Neural progenitor cell (in vitro differentiated cells): ENCODE results near the gene GULP1. TPM values are rescaled to one million over a fixed set of nuclear protein-coding genes. Genes with fewer than 3 reads are reported as not detected.

Source experiments
- DNase-seq: peaks from one replicate; pipeline ENCODE4 v3.0.0-alpha.2; 2016; ENCODE audit warnings: low spot score
- H2AFZ ChIP-seq: fragments of 200-600 bp; sonication (generic); replicated peaks from 2 replicates; pipeline ENCODE4 v1.6.1; 2016; ENCODE audit warnings: antibody characterized with exemption
- H3F3A ChIP-seq: fragments of 200-600 bp; sonication (generic); 2 replicates; pipeline ENCODE4 v1.6.1; 2016; ENCODE audit warnings: antibody characterized with exemption, low read depth
- H3K27ac ChIP-seq: fragments of 200-600 bp; sonication (generic); 2 replicates; pipeline ENCODE4 v1.5.1; 2016; ENCODE audit warnings: mild to moderate bottlenecking
- H3K27me3 ChIP-seq: fragments of 200-600 bp; sonication (generic); 2 replicates; pipeline ENCODE4 v1.6.1; 2016; ENCODE audit warnings: mild to moderate bottlenecking, moderate library complexity
- H3K36me3 ChIP-seq: fragments of 200-600 bp; sonication (generic); 2 replicates; pipeline ENCODE4 v1.5.1; 2016
- H3K4me1 ChIP-seq: fragments of 200-600 bp; sonication (generic); 2 replicates; pipeline ENCODE4 v1.6.1; 2016; ENCODE audit warnings: mixed run types
- H3K4me2 ChIP-seq: fragments of 200-600 bp; sonication (generic); 2 replicates; pipeline ENCODE4 v1.6.1; 2016
- H3K4me3 ChIP-seq: fragments of 200-600 bp; sonication (generic); 2 replicates; pipeline ENCODE4 v1.5.1; 2016
- H3K79me2 ChIP-seq: fragments of 200-600 bp; sonication (generic); 2 replicates; pipeline ENCODE4 v1.6.1; 2016; ENCODE audit warnings: low read depth
- H3K9ac ChIP-seq: fragments of 200-600 bp; sonication (generic); 2 replicates; pipeline ENCODE4 v1.6.1; 2016
- H3K9me3 ChIP-seq: fragments of 200-600 bp; sonication (generic); 2 replicates; pipeline ENCODE4 v1.5.1; 2016; ENCODE audit warnings: low read depth
- H4K20me1 ChIP-seq: fragments of 200-600 bp; sonication (generic); 2 replicates; pipeline ENCODE4 v1.6.1; 2016; ENCODE audit warnings: low read depth
- H3K27ac Mint-ChIP-seq: 3 replicates; pipeline ENCODE4 v1.8.0; 2021; ENCODE audit warnings: mixed read lengths
- H3K27me3 Mint-ChIP-seq: 2 replicates; pipeline ENCODE4 v1.8.0; 2022; ENCODE audit warnings: low read depth, mild to moderate bottlenecking, inconsistent platforms, moderate library complexity, mixed read lengths; ENCODE audit not compliant: insufficient read depth
- H3K36me3 Mint-ChIP-seq: 3 replicates; pipeline ENCODE4 v1.8.0; 2021; ENCODE audit warnings: mixed read lengths
- H3K4me1 Mint-ChIP-seq: 3 replicates; pipeline ENCODE4 v1.8.0; 2021; ENCODE audit warnings: mixed read lengths
- H3K4me3 Mint-ChIP-seq: 3 replicates; pipeline ENCODE4 v1.8.0; 2021; ENCODE audit warnings: mild to moderate bottlenecking, moderate library complexity, mixed read lengths
- H3K9me3 Mint-ChIP-seq: 3 replicates; pipeline ENCODE4 v1.8.0; 2020; ENCODE audit warnings: mixed read lengths
- EZH2 ChIP-seq: fragments of 200-600 bp; sonication (generic); IDR thresholded peaks from 2 replicates; pipeline ENCODE4 v1.6.1; 2017; ENCODE audit warnings: antibody characterized with exemption, mild to moderate bottlenecking, moderate library complexity
- EZH2phosphoT487 ChIP-seq: fragments of 200-600 bp; sonication (generic); IDR thresholded peaks from 2 replicates; pipeline ENCODE4 v1.6.1; 2017; ENCODE audit warnings: antibody characterized with exemption
- total RNA-seq: library from RNA; depleted of rRNA; stranded (reverse); fragments of >200 nt; gene quantifications from 2 replicates; pipeline ENCODE4 v1.2.3, GENCODE V29; 2015; ENCODE audit warnings: low replicate concordance
- TF ChIP-seq, protein P1 (sequence below): fragments of 200-600 bp; sonication (generic); IDR thresholded peaks from 2 replicates; pipeline ENCODE4 v1.5.1; 2017; ENCODE audit warnings: antibody characterized with exemption, mild to moderate bottlenecking

The GULP1 gene
- total RNA-seq, 1 donor from 2014 or later = 154 TPM

DNA sequence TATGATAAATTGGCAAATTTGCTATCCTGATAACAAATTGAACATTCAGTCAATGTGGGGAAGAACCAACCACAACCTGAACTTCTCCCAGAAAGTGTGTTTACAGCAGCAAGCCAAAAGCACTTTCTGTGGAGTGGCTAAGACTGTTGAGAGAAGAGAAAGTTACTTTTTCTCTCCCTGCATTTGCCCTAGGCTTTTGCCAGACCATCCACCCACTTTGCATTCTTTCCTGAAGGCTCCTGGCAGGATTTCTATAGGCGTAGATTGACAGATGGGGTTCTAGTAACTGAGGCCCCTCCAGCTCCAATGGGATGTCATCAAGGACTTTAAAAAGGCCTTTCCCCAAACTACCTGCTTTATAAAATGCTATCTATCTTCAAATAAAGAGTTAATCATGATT lies 215.2 kb downstream of the GULP1 start:
- no peaks in the 10 kb centered on the region for H3K36me3 ChIP-seq
- no peaks in the 10 kb centered on the region for H3F3A ChIP-seq
- no peak for TF ChIP-seq EZH2phosphoT487
- Mint-ChIP-seq H3K4me3 (no peak overlapping the region), H3K27ac (no peak overlapping the region), H3K27me3 (no peaks in the 10 kb centered on the region), H3K4me1 (peaks cover 7% of the 10 kb centered on the region), H3K36me3 (no peaks in the 10 kb centered on the region), H3K9me3 (no peaks in the 10 kb centered on the region)
- no peak overlapping the region for H3K4me3 ChIP-seq
- no peak overlapping the region for H3K4me2 ChIP-seq
- H3K27ac ChIP-seq = peak overlapping the region; percentile 30
- peaks cover 3% of the 10 kb centered on the region for H3K79me2 ChIP-seq
- no peaks in the 10 kb centered on the region for H4K20me1 ChIP-seq
- no peaks in the 10 kb centered on the region for H3K9me3 ChIP-seq
- H3K27me3 ChIP-seq = no peaks in the 10 kb centered on the region
- DNase-seq = peak; percentile 11
- H2AFZ ChIP-seq = no peak overlapping the region
- peaks cover 6% of the 10 kb centered on the region for H3K4me1 ChIP-seq
- no peak overlapping the region for H3K9ac ChIP-seq

DNA sequence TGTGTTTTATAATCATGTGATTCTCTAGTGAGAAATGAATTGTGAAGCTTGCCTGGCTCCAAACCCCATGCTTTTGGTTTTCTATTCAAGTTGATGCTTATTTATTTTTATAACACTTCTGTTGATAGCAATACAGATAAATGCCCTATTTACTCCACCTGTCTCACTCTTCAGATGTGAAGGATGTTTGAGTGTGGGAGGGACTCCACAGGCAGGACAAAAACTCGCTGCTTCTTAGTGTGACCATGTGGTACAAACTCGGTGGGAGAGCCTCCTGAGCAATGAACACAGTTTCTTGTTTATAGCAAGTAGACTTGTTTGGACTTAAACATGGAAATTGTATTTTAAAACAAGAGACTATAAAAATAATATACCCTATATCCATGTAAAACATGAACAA lies 219.7 kb downstream of the GULP1 start:
- Histone ChIP-seq H3K27me3 (no peaks in the 10 kb centered on the region), H3K4me1 (peaks cover 6% of the 10 kb centered on the region), H2AFZ (no peak overlapping the region), H3F3A (no peaks in the 10 kb centered on the region), H3K9ac (no peak overlapping the region), H3K4me2 (no peak overlapping the region), H3K9me3 (no peaks in the 10 kb centered on the region), H3K79me2 (peaks cover 1% of the 10 kb centered on the region), H4K20me1 (no peaks in the 10 kb centered on the region), H3K4me3 (no peak overlapping the region), H3K27ac (no peak overlapping the region), H3K36me3 (no peaks in the 10 kb centered on the region)
- no peak for TF ChIP-seq EZH2
- TF ChIP-seq, protein P1, sequence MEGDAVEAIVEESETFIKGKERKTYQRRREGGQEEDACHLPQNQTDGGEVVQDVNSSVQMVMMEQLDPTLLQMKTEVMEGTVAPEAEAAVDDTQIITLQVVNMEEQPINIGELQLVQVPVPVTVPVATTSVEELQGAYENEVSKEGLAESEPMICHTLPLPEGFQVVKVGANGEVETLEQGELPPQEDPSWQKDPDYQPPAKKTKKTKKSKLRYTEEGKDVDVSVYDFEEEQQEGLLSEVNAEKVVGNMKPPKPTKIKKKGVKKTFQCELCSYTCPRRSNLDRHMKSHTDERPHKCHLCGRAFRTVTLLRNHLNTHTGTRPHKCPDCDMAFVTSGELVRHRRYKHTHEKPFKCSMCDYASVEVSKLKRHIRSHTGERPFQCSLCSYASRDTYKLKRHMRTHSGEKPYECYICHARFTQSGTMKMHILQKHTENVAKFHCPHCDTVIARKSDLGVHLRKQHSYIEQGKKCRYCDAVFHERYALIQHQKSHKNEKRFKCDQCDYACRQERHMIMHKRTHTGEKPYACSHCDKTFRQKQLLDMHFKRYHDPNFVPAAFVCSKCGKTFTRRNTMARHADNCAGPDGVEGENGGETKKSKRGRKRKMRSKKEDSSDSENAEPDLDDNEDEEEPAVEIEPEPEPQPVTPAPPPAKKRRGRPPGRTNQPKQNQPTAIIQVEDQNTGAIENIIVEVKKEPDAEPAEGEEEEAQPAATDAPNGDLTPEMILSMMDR = no peak
- no peak for TF ChIP-seq EZH2phosphoT487
- Mint-ChIP-seq H3K27ac (no peak overlapping the region), H3K27me3 (no peaks in the 10 kb centered on the region), H3K4me1 (peaks cover 12% of the 10 kb centered on the region), H3K36me3 (no peaks in the 10 kb centered on the region), H3K9me3 (no peaks in the 10 kb centered on the region), H3K4me3 (no peak overlapping the region)
- peak; percentile 18 for DNase-seq

DNA sequence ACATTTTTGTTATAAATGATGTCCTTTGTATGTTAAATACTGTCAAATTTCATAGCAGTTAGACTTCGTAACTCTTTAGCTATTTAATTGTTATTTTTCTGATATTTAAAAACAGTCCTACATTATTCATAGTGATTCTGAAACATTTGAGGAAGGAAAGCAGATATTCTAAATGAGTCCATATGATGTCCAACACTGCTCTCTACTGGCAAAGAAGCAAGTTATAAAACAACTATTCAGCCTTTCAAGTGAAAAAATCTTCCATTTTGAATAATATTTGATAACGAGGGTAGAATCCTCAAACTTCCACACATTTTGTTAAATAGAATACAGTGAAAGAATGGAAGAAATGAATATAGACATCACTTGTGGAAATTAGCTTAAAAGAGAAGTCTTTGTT lies 220.8 kb downstream of the GULP1 start:
- Histone ChIP-seq H3K4me2 (no peak overlapping the region), H4K20me1 (no peaks in the 10 kb centered on the region), H3K36me3 (no peaks in the 10 kb centered on the region), H3K4me1 (peaks cover 7% of the 10 kb centered on the region), H3K27me3 (no peaks in the 10 kb centered on the region), H3K9ac (no peak overlapping the region), H3F3A (no peaks in the 10 kb centered on the region), H3K4me3 (no peak overlapping the region), H3K27ac (no peak overlapping the region), H3K79me2 (peaks cover 6% of the 10 kb centered on the region), H3K9me3 (no peaks in the 10 kb centered on the region), H2AFZ (no peak overlapping the region)
- Mint-ChIP-seq H3K36me3 (no peaks in the 10 kb centered on the region), H3K4me1 (peaks cover 14% of the 10 kb centered on the region), H3K9me3 (no peaks in the 10 kb centered on the region), H3K27me3 (no peaks in the 10 kb centered on the region), H3K27ac (no peak overlapping the region), H3K4me3 (no peak overlapping the region)
- TF ChIP-seq EZH2phosphoT487 (no peak), EZH2 (no peak)
- TF ChIP-seq, protein P1 = peak; percentile 72
- DNase-seq = peak; percentile 40

DNA sequence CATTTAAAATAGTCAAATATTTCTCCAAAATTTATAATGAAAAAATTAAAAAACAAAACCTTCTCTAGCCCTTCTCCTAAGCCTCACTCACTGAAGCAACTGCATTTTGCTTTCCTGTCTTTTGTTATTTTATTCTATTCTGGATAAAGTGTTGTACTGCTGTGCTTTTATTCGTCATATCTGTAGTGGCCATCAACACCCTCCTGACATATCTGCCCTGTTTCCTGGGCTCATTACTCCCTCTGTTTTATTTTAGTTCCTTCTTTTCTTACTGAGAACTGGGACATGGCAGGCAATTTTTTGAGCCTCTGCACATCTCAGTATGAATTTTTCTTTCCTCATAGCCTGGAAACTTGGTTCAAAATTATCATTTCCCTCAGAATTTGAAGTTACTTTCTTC lies 224.2 kb downstream of the GULP1 start:
- H3K4me1 Mint-ChIP-seq = peaks cover 17% of the 10 kb centered on the region
- Histone ChIP-seq H3K4me3 (no peak overlapping the region), H3K79me2 (peaks cover 6% of the 10 kb centered on the region), H3K27ac (no peak overlapping the region), H3K4me1 (peaks cover 8% of the 10 kb centered on the region), H2AFZ (no peak overlapping the region), H3F3A (no peaks in the 10 kb centered on the region), H3K9me3 (no peaks in the 10 kb centered on the region), H3K27me3 (no peaks in the 10 kb centered on the region), H3K4me2 (no peak overlapping the region), H3K9ac (no peak overlapping the region), H3K36me3 (no peaks in the 10 kb centered on the region), H4K20me1 (no peaks in the 10 kb centered on the region)
- peaks cover 16% of the 10 kb centered on the region for H3K36me3 Mint-ChIP-seq
- TF ChIP-seq EZH2phosphoT487 (no peak), EZH2 (no peak)
- TF ChIP-seq, protein P1 = no peak
- DNase-seq = no peak
- H3K4me3 Mint-ChIP-seq = no peak overlapping the region
- H3K9me3 Mint-ChIP-seq = peaks cover 3% of the 10 kb centered on the region
- peaks cover 2% of the 10 kb centered on the region for H3K27me3 Mint-ChIP-seq
- H3K27ac Mint-ChIP-seq = no peak overlapping the region
